Measurements from ENCODE around the gene NALCN.

Gene NALCN

DNA sequence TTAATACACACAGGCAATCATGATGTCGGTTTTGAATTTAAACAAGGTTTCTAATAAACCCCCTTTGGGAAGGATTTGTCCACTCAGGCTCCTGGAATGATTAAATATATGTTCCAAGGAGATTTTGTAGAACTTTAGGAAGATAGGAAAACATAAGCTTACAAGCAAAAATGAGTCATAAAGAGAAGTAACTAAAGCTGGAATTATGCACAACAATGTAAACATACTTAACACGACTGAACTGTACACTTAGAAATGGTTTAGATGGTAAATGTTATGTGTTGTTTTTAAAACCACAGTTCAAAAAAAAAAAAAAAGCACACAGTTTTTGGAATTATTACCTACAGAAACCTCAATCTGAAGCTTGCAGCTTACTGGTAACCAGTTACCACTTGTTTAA lies 304.4 kb downstream of the NALCN start:
- no peak for DNase-seq

DNA sequence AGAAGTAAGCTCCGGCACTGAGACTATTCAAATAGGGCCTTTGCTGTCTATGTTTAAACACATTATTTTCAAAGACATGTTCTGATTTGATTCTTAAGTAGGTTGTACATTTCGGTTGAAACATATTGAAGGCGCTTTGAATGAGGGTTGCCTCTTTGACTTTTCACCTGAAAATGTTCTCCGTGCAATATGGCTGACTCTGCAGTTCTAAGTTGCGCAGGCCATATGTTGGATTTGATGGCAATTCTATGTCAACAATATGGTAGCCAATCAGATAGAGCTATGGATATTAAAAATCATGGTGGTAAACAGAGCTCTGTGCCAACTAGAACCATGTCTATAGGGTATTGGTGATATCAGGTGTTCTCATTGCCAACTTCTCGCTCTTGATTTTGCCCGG lies 307.3 kb downstream of the NALCN start:
- no peak for DNase-seq

DNA sequence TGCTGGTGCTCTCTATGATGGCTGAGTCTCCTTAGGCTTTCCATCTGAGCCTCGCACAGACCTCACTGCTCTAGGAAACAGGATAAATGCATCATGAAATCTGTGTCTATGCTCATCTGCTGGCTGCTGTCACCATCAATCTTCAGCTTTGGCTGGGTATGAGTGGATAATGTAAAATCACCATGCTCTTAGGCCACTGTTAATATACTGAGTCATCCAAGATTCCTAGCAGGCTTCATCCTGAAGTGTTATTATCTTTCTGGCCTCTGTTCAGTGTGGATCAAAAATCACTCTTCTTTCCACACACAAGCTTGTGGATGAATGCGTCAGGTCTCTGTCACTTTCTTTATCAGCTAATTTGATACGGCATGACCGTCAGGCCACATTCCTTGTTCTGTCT lies 317.4 kb downstream of the NALCN start:
- DNase-seq = no peak

DNA sequence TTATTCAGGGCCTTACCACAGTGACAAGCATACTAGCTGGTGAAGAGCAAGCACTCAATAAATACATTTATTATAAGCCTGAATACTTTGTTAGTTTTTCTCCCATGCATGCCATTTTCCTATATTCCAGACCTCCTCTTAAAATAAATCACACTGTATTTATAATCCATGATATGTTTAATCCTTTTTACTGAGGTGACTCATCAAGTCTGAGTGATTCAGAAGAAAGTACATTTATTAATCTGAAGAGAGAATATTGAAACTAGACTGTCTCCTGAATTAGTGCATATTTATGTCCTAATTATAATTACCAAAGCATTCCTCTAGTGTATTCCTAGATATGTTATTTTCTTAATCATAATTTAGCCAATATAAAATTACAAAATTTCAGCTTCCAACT lies 323.3 kb downstream of the NALCN start:
- no peak for DNase-seq

DNA sequence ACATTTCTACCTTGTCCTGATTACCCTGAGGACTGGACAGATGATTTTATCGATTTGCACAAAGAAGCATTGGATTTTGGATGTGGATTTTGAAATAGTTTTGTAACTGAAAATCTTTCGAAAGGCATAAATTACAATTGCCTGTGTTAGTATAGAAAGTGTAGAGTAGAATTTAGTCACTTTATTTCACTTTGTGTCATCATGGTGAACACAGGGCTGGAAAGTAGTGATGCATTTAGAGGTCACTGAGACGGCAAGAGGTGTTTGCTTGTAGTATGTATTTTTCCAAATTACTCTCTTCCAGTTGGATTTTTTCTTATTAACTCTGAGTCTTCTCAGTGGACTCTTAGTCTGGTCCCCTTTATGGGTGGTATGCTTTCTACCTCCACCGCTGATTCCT lies 326.0 kb downstream of the NALCN start:
- no peak for DNase-seq

DNA sequence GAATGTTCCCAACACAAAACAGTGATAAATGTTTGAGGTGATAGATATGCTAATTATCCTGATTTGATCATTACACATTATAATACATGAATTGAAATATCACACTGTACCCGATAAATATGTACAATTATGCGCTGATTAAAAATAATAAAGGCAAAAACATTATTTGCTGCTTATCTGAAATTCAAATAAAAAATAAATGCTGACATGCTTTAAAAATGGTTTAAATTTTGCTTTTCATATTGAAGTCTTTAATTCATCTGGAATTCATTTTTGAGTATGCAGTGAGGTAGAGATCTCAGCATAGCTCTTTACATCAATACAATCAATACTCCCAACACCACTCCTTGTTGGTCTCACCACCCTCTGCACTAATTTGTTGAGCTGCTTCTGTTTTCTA lies 330.8 kb downstream of the NALCN start:
- DNase-seq = no peak

DNA sequence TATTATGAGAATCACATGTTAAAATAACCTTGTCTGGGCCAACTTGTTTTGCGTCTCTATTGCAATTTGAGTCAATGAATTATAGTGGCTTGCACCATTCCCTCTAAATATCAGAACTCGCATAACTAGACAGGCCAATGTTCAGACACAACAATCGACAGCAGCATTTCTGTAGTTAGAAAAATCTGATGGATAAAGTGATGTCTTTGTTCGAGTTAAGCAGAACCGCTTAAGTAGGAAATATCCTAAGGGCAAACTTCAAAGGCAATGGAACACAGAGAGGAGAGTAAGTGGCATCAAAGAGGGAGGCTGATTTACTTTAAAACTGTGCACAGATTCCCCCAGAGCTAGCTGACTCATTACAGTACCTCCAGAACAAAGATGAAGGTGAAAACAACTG lies 333.9 kb downstream of the NALCN start:
- no peak for DNase-seq

DNA sequence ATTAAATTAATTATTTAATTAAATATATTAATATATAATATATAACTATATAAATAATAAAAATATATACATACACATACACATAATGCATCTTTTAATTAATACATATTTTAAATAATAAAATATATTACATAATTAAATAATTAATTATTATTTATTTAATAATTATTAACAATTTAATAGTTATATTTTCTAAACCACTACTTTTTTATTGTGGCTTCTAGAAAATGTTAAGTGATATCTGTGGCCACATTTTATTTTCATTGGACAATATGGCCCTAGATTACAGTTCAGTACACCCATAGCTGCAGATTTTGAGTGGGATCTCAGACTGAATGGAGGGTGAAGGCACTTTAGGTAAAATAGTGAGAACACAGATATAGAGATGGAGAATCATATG lies 335.7 kb downstream of the NALCN start:
- DNase-seq = no peak

DNA sequence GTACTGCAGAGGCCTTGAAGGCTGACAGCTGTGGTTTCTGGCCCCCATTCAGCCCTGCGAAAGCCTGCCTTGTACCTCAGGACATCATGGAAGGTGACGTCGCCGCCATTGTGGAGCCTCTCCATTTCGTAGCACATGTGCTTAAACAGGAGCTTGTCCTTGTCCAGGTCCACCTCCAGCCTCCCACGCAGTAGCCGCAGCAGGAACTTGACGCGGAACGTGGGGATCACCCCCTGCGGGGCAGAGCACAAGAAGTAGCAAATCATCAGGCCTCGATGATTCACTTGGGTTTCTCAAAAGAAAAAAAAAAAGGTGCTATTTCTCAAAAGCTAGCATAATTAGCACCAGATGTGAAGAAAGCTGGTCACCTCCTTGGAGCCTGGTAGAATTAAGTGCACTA lies 351.0 kb downstream of the NALCN start:
- DNase-seq = no peak

DNA sequence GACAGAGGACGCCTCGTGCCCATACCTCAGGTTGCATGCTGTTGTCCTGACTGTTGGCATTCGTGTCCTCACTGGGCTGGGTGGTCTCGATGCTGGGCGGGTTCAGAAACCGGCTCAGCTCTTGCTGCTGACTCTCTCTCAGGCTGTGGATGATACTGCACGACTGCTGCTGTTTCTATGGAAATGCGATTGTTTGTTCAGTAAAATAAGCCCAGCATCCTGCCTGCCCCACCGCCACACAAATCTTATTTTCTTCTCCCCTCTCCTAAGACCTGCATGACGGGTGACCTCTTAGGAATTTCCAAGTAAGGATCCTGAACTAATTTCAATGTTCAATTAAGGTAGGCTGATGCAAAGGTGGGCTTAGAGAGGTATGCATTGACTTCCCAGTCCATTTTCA lies 356.5 kb downstream of the NALCN start:
- no peak for DNase-seq

DNA sequence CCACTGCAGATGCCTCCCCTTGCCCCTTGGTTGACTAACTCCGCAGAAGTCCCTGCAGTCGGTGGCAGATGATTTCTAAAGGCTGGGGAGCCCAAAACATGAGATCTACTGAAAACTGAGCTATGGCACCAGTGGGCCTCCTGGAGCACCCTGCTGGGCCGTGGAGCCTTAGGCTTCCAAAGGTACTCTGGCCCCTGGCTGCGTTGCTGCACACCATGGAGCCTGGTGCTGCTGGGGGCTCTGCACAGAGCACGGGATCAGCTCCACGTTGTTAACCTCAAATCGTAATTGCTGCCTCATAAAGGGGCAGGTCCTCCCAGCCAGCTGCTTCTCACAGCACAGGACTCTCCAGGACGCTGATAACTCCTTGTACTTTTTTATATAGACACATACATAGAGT lies 357.5 kb downstream of the NALCN start:
- DNase-seq = no peak

DNA sequence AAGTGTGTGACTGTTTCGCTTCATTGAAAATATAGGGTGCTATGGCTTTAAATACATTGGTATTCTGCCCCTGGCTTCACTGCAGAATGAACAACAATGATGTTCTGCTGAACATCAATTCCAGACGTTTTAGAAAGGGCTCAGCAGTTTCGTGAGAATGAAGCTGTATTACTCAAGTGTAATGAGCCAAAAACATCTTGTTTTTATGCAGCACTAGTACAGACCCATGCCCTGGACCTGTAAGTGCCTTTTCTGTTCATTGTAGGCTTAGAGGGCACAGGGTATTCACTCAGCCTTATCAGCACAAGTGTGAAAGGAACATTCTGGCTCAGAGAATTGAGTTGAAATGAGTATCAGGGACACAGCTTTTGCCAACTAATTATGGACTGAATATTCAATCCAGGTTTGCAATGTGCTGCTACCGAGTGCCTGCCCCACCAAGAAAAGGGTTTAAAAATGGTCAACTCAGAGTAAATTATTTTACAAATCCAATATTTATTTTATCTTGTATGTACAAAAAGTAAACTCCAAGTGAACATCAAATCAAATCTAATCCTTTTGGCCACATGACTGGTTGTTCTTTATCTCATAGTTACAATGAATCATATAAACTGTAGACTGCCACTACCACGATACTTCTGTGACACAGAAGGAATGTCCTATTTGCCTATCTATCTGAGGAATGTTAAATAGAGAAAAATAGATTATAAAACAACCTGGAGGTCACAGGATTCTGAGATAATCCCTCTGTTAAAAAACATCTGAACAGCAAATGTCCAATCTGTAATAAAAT lies 362.8 kb downstream of the NALCN start:
- no peak for DNase-seq

DNA sequence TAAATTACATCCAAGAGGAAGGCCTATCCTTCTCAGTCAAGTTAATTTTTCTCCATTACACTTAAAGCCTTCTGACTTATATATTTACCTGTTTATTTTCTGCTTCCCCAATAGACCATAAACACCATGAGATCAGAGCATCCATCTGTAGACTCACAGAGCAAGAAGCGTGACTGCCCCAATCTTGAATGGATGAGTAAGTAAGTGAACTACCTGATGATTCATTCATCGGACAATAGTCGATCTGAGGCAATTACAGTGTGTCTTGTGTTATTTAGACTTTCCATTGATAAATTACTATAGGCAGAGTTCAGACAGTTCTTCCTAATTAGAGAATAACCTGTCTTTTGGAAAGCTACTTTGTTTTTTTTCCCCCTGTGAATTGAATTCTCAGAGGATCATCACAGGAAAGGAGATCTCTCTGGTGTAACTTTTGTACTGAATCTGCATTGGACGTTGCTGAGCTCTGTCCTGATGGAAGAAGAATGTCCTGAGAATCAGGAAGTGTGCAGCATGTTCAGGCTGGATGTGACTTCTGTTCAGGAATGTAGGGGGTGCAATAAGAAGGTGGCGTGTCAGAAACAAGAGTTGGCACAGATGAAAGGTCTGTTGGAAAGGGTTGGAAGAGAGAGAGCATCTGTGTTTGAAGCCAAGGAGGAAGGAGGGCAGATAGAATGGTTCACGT lies 367.0 kb downstream of the NALCN start:
- no peak for DNase-seq

DNA sequence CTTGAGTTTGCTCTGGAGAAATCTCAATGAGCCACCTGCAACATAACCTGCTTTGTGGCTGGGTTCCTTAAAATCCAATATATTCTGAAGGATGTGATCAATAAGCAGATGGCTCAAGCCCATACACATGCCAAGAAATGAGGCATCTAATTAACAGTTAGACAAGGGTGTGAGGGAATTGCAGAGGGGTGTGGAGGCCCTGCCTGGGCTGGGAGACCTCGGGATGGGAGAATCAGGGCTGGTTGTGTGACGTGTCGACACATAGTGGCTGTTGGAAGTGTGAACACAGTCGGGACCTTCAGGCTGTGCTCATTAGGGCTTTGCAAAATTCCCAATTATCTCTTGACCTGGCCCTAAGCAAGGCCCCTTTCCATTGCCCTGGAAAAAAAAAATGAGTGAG lies 379.8 kb downstream of the NALCN start:
- DNase-seq = no peak

DNA sequence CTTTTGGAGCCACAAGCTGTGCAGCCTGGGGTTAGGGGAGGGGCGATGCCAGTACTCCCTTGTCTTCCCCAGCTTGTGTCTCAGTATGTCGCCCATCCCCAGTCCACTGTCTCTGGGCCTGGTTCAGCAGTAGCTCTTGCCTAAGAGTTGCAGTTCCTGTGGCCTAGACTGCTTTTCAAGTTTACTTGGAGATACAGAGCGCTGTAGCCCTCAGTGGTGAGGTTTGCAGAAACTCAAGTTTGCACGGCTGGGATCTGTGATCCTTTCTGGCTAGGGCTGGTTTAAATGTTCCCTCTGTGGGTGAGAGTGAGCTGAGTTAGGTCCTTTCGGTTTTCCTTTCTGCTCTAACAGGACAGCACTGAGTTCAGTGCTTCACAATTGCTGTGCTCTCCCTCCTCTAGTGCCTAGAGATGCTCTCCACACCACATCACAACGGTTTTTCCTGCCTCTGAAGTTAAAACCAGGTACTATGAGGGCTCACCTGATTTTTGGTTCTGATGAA lies 381.1 kb downstream of the NALCN start:
- DNase-seq = no peak

DNA sequence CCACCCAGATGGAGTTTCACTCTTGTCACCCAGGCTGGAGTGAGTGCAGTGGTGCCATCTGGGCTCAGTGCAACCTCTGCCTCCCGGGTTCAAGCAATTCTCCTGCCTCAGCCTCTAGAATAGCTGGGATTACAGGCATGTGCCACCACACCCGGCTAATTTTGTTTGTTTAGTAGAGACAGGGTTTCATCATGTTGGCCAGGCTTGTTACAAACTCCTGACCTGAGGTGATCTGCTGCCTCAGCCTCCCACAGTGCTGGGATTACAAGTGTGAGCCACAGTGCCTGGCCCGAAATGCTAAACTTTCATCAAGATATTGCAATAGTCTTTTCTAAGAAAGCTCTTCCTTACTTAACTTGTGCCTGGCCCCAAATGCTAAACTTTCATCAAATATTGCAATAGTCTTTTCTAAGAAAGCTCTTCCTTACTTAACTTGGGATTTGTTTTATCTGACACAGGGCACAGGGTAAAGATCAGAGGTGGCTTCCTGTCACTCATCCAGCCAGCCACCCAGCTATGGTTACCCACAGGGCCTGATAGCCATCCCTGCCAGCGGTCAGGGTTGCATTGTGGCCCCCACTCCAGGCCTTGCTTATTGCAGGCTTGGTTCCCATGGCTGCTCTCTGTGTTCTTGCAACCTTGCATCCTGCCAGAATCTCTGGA lies 389.4 kb downstream of the NALCN start:
- DNase-seq = no peak

DNA sequence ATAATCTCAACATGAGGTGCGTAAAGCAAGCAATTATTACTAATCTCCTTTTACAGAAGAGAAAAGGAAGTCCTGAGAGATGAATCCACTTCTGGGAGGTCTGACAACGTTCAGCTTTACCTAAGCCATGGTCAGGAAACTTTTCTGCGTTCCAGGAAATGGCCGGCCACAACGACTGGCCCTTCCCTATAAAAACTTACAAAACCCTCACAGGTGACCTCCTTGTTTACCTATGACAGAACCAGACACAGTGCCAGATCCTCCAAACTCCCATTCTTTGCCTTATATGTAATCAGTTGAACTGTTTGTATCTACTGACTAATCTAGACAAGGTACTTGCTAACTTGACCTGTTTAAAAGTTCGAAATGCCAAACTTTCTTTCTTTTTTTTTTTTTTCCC lies 390.0 kb downstream of the NALCN start:
- DNase-seq = no peak

DNA sequence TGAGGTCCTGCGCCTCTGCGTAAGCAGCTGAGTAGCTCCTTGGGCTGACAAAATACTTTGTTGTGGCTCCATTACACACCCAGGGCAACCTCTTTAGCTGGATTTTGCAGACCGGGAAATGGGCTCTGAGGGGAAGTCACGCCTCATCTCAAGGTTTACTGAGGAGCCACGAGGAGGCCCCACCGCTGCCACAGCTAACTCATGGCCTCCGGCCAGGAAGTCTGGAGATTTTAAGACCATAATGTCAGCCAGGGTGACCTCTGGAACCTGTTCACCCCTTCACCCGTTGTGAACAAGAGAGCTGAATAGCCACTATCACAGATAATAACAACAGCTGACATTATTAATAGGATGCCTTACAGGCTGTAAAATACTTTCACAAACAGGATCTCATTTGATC lies 390.4 kb downstream of the NALCN start:
- no peak for DNase-seq

DNA sequence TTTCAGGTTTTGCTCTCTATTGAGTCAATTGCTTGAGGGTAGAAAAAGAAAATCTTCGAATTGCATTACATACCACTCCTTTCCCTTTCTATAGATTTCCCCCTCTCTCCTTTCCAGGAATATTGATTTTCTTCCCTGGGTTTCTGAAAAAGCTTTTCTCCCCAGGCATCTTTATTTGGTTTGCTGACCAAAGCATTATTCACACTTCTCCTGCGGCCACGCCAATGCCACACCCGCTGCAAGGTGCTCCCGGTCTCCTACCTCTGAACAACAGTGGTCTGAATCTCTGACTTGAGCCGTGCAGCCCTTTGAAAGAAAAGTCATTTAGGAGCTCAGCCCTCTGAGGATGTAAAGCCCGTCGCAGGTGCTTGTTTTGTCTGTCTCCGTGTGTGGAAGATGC lies 390.8 kb downstream of the NALCN start:
- DNase-seq = no peak

DNA sequence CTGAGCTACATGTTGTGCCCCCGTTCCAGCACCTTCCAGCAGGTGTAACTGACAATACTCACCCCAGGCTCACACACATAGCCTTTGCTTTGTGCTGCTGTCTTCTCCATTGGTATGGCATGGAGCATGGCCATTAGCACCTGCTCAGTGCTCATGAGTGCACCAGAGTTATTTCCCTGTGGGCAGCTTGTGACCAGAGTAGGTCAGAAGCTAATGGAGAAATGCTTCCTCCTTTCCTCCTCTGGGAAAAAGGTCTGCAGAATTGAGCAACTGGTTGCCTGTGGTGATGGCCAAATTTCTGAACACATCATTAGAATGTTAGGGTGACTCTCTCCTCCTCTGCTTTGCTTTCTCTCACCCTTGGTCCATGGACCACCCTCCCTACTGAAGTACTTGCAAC lies 397.2 kb downstream of the NALCN start:
- no peak for DNase-seq

DNA sequence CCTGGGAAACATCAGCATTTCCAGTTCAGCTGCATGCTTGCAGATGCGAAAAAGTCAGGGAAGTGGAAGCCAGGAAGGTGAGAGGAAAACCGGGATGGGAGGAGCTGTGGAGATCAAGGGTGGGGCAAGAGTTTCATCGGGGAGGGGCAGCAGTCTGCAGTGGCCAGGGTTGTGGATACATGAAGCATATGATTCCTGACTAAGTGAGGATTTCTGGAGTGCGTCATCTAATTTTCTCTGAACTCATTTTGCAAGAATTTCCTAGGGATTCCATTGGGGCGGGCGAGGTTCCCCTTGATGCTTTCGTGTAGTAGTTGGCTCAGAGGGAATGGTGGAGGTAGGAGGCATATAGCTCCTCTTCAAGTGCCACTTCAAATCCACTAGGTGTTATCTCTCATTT lies 397.6 kb downstream of the NALCN start:
- DNase-seq = no peak

DNA sequence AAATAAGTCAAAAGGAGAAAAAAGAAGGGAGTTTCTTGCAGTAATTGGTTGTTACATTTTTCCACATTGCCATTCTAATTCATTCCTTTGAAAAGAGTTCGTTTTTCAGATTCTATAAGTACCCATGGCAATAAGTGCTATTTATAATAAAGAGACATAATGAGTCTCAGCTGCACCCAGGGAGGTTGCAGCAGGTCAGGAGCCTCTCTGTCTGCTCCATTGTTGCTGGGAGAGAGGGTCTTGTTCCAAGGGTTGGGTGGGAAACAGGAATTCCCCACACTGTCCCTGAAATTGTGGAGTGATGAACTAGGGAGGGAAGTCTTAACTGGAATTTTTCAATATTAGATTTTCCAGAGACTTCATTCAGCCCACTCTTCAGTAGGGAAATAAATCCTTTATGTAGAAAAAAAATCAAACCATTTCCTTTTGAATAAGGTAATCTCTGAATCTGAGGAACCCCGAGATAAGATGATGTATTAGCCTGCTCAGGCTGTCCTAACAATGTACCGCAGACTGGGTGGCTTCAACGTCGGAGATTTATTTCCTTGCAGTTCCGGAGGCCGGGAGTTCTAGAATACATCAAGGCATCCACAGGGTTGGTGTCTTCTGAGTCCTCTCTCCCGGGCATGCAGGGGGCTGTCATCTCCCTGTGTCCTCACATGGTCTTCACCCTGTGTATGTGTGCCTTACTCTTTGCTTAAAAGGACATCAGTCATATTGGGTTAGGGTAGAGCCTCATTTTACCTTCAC lies 399.0 kb downstream of the NALCN start:
- no peak for DNase-seq

DNA sequence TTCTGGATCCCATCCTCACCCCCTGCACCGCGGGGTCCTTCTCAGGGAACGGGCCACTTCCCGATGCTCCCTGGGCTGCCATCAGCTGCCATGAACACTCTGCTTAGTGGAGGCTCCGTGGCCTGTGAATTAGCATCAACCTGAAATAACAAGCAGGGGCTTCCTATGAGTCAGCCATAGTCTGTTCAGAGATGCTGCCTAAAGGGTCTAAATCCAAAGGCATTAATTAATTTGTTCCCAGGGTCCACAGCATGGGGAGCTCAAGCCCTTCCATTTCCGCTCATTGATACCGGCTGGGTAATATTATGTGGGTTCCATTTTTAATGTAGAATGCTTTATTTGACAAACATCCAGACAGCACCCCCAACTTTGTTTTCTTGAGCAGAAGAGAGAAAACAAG lies 399.8 kb downstream of the NALCN start:
- no peak for DNase-seq

All from activated naive CD4-positive, alpha-beta T cell (primary cell).